ES-I3 (cell line): Measurements from ENCODE around the gene LPA.
"Not testable (repeated sequence)": the region's sequence is repeated elsewhere in the genome, so short reads cannot be mapped to it uniquely, and the experiment has no call there.

Experiments used
- H3K36me3 ChIP-seq: 2 replicates; pipeline ENCODE4 v1.6.1; 2013; ENCODE audit warnings: mild to moderate bottlenecking, low read length, control low read depth, moderate library complexity; ENCODE audit not compliant: insufficient read depth
- H3K4me1 ChIP-seq: 2 replicates; pipeline ENCODE4 v1.6.1; 2013; ENCODE audit warnings: mild to moderate bottlenecking, control low read depth, low read length; ENCODE audit not compliant: insufficient read depth
- H3K9ac ChIP-seq: 2 replicates; pipeline ENCODE4 v1.6.1; 2013; ENCODE audit warnings: low read depth, mild to moderate bottlenecking, low read length, moderate library complexity
- H3K9me3 ChIP-seq: 2 replicates; pipeline ENCODE4 v1.6.1; 2013; ENCODE audit warnings: mild to moderate bottlenecking, low read length, moderate library complexity; ENCODE audit not compliant: control insufficient read depth, insufficient read depth

LPA gene

DNA sequence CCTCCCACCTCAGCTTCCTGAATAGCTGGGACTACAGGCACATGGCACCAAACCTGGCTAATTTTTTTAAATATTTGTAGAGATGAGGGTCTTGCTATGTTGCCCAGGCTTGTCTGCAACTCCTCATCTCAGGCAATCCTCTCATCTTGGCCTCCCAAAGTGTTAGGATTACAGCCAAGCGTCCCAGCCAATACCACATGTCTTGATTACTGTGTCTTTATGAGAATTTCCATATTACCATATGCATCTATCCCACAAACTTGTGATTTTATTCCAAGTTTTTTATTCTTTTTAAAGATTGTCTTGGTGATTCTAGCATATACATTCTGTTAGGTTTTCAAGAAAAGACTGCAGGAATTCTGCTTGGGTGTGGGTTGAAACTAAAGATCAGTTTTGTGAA, 82.7 kb downstream of the LPA start:
- Histone ChIP-seq H3K36me3 (no peaks in the 10 kb centered on the region), H3K4me1 (no peaks in the 10 kb centered on the region), H3K9ac (no peak overlapping the region), H3K9me3 (no peaks in the 10 kb centered on the region)

DNA sequence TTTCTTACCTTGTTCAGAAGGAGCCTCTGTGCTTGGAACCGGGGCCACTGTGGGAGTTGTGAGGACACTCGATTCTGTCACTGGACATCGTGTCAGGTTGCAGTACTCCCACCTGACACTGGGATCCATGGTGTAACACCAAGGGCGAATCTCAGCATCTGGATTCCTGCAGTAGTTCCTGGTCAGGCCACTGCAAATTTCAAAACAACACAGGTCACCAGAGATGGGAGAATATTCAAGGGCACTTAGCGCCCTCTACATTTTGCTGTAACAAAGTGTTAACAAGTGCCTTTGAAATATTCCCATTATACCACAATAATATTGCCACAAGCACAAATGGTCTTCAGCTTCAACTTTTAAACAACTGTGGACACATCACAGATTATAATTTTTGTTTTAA, 85.6 kb downstream of the LPA start:
- not testable (repeated sequence) for H3K9ac ChIP-seq, H3K4me1 ChIP-seq, H3K9me3 ChIP-seq, H3K36me3 ChIP-seq

DNA sequence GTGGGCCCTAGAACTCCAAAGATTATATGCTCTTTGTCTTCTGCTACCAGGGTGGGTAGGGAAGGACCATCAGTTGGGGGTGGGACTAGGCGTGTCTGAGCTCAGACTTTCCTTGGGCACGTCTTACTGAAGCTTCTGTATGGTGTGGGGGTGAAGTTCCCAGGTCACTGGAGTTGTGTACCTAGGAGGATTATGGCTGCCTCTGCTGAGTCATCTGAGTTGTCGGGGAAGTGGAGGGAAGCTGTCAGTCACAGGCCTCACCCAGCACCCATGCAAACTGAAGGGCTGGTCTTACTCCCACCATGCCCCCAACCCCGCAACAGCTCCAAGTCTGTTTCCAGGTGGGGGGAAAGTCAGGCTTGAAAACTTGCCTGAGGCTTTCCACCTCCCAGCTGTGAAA, 90.1 kb downstream of the LPA start:
- H3K36me3 ChIP-seq: no peaks in the 10 kb centered on the region

DNA sequence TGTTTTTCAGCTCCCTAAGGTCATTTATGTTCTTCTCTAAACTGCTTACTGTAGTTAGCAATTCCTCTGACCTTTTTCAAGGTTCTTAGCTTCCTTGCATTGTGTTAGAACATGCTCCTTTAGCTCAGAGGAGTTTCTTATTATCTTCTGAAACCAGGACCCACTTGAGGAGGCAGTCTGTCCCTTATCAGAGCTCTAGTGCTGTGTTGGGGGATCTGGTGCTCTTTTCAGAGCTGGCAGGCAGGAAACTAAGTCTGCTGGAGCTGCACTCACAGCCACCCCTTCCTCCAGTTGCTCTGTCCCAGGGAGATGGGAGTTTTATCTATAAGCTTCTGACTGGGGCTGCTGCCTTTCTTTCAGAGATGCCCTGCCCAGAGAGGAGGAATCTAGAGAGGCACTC, 92.9 kb downstream of the LPA start:
- not testable (repeated sequence) for H3K9me3 ChIP-seq, H3K36me3 ChIP-seq, H3K4me1 ChIP-seq, H3K9ac ChIP-seq

More for the DNA sequence above, 90.1 kb downstream of the LPA start:
- Histone ChIP-seq H3K4me1 (no peaks in the 10 kb centered on the region), H3K9me3 (no peaks in the 10 kb centered on the region; the same call in 1 of the 2 replicates), H3K9ac (no peak overlapping the region)

DNA sequence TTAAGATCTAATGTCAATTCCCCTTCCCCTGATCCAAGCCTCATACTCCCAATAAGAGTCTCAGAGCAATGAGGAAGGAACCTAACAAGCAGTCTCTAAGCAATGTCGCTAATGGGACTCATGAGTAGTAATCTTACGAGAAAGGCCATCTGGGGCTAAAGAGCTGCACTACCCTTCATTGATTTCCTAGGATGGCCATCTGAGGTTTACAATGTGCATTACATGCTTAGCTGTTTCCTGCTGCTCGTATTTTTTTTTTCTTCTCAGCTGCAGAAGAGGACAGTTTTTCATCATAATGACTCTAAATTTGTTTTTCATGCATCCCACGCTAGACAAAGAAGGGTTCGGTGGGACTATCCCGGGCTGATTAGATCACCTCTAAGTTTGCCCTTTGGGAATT, 119.3 kb downstream of the LPA start:
- H3K9ac ChIP-seq: no peak overlapping the region
- no peaks in the 10 kb centered on the region for H3K9me3 ChIP-seq
- no peaks in the 10 kb centered on the region for H3K4me1 ChIP-seq
- H3K36me3 ChIP-seq: no peaks in the 10 kb centered on the region

DNA sequence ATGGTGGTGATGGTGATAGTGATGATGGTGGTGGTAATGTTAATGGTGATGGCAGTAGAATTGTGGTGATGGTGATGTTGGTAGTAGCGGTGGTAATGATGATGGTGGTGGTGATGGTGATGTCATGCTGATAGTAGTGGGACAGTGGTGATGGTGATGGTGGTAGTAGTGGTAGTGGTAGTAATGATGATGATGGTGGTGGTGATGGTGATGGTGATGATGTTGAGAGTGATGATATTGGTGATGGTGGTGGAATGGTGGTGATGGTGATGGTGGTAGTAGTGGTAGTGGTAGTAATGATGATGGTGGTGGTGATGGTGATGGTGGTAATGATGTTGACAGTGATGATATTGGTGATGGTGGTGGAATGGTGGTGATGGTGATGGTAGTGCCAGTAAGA, 128.8 kb downstream of the LPA start:
- H3K9me3 ChIP-seq: no peaks in the 10 kb centered on the region
- no peaks in the 10 kb centered on the region for H3K4me1 ChIP-seq
- H3K36me3 ChIP-seq: no peaks in the 10 kb centered on the region
- no peak overlapping the region for H3K9ac ChIP-seq

DNA sequence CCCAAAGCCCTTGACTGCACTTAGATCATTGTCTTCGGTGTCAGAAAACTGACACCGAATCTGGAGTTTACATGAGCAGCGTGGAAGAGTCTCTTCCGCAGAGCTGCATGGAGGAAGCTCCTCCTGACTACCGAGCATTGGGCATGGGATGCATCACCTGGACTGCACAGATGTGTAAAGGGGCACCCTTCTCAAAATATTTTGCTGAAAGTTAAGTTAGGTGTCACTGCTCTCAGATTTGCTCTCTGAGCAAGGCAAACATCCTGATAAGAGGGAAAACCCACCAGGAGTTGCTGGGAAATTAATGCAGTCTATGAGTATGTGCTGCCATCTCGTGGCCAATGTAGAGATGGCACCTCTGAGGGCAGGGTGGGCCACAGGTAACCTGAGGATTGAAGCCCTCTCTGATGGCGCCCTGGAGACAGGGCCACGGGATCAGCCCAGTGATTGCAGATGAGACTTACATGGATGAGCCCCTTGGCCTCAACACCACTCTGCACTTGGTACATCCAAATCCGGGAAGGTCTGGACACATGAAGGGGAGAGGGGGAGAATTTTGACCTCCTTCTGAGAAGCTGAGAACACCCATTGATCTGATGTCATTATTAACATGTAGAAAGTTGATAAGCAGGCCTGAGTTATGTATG, 129.9 kb downstream of the LPA start:
- H3K9me3 ChIP-seq: no peaks in the 10 kb centered on the region
- H3K9ac ChIP-seq: peak overlapping the region; percentile 14; the same call in 1 of the 2 replicates
- H3K4me1 ChIP-seq: no peaks in the 10 kb centered on the region
- no peaks in the 10 kb centered on the region for H3K36me3 ChIP-seq

DNA sequence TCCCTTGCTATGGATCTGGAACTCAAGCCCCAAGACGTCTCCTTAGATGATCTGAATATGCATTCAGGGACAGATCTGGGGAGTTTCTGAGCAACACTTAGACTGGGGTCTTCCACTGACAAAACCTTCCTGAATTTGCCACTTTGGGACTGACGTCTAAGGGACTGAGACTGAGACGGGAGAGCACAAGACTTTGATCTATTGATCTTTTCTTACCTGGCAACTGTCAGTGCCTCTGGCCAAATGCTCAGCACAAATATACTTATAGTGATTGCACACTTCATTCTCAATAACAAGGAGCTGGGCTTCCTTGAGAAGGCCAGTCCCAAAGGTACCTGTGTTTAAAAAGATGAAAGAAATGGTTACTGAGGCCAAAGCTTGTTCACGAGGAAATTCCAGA, 131.8 kb downstream of the LPA start:
- Histone ChIP-seq H3K9me3 (no peaks in the 10 kb centered on the region), H3K9ac (no peak overlapping the region), H3K4me1 (no peaks in the 10 kb centered on the region), H3K36me3 (no peaks in the 10 kb centered on the region)

DNA sequence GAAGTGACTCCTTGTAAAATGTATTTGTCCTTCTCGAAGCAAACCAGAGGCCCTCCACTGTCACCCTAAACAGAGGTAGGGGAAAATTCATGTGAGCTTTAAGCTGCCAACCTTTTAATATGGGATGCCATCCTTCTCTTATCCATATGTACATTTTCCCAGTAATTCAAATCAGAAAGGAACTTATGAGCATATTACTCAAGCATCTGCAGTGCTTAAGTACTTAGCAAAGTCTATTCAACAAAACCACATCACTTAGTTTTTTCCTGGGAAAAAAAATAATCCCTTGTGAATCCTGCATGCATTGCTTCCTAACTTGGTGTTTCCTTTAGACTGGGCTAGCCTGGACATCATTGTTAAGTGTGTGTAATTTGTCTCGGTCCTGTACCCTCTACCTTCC, 132.2 kb downstream of the LPA start:
- H3K9me3 ChIP-seq: no peaks in the 10 kb centered on the region
- H3K4me1 ChIP-seq: no peaks in the 10 kb centered on the region
- no peaks in the 10 kb centered on the region for H3K36me3 ChIP-seq
- no peak overlapping the region for H3K9ac ChIP-seq

DNA sequence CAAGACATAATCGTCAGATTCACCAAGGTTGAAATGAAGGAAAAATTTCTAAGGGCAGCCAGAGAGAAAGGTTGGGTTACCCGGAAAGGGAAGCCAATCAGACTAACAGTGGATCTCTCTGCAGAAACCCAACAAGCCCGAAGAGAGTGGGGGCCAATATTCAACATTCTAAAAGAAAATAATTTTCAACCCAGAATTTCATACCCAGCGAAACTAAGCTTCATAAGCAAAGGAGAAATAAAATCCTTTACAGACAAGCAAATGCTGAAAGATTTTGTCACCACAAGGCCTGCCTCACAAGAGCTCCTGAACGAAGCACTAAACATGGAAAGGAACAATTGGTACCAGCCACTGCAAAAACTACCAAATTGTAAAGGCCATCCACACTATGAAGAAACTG, 134.6 kb downstream of the LPA start:
- H3K9ac ChIP-seq, H3K4me1 ChIP-seq, H3K9me3 ChIP-seq, H3K36me3 ChIP-seq: not testable (repeated sequence)

DNA sequence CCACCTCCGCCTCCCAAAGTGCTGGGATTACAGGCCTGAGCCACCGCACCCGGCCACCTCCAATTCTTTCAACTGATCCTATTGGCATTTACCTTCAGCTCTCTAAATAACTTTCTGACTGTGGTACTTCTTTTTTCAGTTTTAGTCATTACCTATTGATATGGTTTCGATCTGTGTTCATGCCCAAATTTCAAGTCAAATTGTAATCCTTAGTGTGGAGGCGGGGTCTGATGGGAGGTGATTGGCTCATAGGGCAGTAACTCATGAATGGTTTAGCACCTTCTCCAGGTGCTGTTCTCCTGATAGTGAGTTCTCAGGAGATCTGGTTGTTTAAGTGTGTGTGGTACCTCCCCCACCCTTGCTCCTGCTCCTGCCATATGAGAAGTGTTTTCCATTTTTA, 140.9 kb downstream of the LPA start:
- H3K4me1 ChIP-seq: peaks cover 7% of the 10 kb centered on the region; the same call in 1 of the 2 replicates
- H3K36me3 ChIP-seq: no peaks in the 10 kb centered on the region
- no peak overlapping the region for H3K9ac ChIP-seq
- no peaks in the 10 kb centered on the region for H3K9me3 ChIP-seq

DNA sequence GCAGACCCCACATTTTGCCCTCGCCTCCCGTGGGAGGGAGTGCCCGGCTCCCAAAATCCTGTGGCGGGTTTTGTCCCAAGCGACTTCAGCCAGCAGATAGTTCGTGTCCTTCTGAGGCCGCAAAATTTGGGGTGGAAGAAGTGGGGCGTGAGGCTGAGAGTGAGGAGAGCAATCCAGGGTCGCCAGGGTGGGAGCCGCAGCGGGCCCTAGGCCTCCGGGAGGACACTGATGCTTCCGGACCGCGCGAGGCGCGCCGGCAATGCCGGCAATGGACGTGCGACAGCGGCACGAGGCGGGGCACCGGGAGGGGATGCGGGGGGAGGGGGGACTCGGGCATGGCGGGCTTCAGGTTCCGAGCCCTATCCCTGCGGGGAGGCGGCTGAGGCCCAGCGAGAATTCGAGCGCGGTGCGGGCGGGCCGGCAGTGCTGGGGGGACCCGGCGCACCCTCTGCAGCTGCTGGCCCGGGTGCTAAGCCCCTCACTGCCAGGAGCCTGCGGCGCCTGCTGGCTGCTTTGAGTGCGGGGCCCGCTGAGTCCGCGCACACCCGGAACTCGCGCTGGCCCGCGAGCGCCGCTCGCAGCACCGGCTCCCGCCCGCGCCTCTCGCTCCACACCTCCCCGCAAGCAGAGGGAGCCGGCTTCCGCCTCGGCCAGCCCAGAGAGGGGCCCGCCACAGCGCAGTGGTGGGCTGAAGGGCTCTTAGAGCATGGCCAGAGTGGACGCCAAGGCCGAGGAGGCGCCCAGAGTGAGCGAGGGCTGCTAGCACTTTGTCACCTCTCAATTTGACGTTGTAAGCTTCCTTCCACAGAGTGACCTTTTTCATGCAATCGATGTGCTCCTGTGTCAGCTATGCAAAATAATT, 143.8 kb downstream of the LPA start:
- Histone ChIP-seq H3K9me3 (no peaks in the 10 kb centered on the region), H3K36me3 (no peaks in the 10 kb centered on the region), H3K4me1 (peaks cover 7% of the 10 kb centered on the region; the same call in 1 of the 2 replicates), H3K9ac (peak overlapping the region; percentile 65)

DNA sequence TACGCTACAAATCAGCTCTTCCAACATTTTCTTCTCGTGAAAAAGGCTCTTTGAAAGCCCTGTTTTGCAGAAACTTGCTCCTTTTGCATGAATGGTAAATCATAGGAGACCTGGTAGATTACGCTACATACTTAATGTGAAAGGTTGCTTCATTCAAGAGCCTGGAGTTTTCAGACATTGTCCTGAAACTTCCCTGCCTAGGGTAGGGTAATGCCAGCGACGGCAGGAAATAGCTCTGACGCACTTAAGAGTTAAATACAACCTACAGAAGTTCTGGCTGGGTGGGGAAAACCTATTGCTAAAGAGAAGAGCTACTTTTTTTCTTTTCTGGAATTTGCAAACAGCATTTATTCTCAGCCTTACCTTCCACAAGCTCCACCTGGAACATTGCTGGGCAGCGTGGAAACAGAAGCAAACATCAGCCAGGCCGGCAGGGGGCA, 144.5 kb downstream of the LPA start:
- H3K9ac ChIP-seq: peak overlapping the region; percentile 65
- H3K36me3 ChIP-seq: no peaks in the 10 kb centered on the region
- no peaks in the 10 kb centered on the region for H3K9me3 ChIP-seq
- peaks cover 7% of the 10 kb centered on the region; the same call in 1 of the 2 replicates for H3K4me1 ChIP-seq

DNA sequence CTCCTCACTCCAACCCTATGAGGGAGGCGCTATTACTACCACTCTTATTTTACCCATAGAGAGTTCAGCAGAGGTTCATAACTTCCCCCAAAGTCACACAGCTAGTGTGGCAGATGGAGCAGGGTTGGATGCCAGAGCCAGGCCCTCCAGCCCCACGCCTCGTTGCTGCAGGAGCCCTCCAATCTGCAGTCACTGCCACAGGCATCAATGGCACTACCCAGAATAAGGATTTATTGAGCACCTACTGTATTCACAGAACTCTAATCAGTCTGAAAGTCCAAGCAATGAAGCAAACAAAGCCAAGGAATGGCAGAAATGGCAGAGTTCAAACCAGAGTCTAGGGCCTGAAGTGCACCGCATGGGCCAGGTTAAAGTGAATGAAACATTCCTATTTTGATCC, 144.9 kb downstream of the LPA start:
- Histone ChIP-seq H3K9ac (no peak overlapping the region), H3K4me1 (peaks cover 7% of the 10 kb centered on the region; the same call in 1 of the 2 replicates), H3K9me3 (no peaks in the 10 kb centered on the region)

DNA sequence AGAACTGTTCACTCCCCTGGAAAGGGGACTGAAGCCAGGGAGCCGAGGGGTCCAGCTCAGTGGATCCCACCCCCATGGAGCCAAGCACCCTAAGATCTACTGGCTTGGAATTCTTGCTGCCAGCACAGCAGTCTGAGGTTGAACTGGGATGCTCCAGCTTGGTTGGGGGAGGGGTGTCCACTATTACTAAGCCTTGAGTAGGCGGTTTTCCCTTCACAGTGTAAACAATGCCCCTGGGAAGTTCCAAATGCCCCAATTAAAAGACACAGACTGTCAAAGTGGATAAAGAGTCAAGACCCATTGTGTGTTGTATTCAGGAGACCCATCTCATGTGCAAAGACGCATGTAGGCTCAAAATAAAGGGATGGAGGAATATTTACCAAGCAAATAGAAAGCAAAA, 150.2 kb downstream of the LPA start:
- no peaks in the 10 kb centered on the region for H3K9me3 ChIP-seq
- no peak overlapping the region for H3K9ac ChIP-seq

More for the DNA sequence above, 144.9 kb downstream of the LPA start:
- H3K36me3 ChIP-seq: no peaks in the 10 kb centered on the region

More for the DNA sequence above, 150.2 kb downstream of the LPA start:
- no peaks in the 10 kb centered on the region for H3K4me1 ChIP-seq
- no peaks in the 10 kb centered on the region for H3K36me3 ChIP-seq
